Ascending aorta (tissue), 2 donors: Measurements from ENCODE around the gene MLN. TPM values are rescaled to one million over a fixed set of nuclear protein-coding genes. Genes with fewer than 3 reads are reported as not detected.
A peak's percentile ranks its signal among the peaks of the same experiment; 100 is the strongest.

Experiments
- DNase-seq, 2 donors: peaks; one replicate each; pipeline ENCODE4 v3.0.0-alpha.2; 2019; ENCODE audit warnings: low spot score in 2 of 2
- H3K27ac ChIP-seq, 2 donors: fragments of 200-600 bp; sonication (generic); one replicate each; pipeline ENCODE4 v1.5.1; 2016 to 2017; ENCODE audit warnings: mild to moderate bottlenecking in 1 of 2
- H3K27me3 ChIP-seq: fragments of 200-600 bp; sonication (generic); one replicate; pipeline ENCODE4 v1.5.1; 2017
- H3K36me3 ChIP-seq, 2 donors: fragments of 200-600 bp; sonication (generic); one replicate each; pipeline ENCODE4 v1.5.1; 2016
- H3K4me1 ChIP-seq, 2 donors: fragments of 200-600 bp; sonication (generic); one replicate each; pipeline ENCODE4 v1.5.1; 2016 to 2017; ENCODE audit warnings: mild to moderate bottlenecking in 1 of 2
- H3K4me3 ChIP-seq, 2 donors: fragments of 200-600 bp; sonication (generic); one replicate each; pipeline ENCODE4 v1.5.1; 2016 to 2017; ENCODE audit warnings: mild to moderate bottlenecking in 1 of 2
- H3K9me3 ChIP-seq, 2 donors: fragments of 200-600 bp; sonication (generic); one replicate each; pipeline ENCODE4 v1.5.1; 2016
- intact Hi-C: fragments of 100-400 bp; cut with DNase I; formaldehyde crosslinking; loops from one replicate; pipeline ENCODE4 v1.15.1; 2023
- total RNA-seq: library from RNA; depleted of rRNA; stranded (reverse); fragments of >200 nt; gene quantifications from one replicate; pipeline ENCODE4 v1.1.0, GENCODE V29; 2016
- TF ChIP-seq, protein P1 (sequence below), 3 experiments: fragments of 200-600 bp in 2 of 3; fragments of 450-650 bp in 1 of 3; sonication (generic) in 2 of 3; IDR thresholded peaks; one replicate each; pipeline ENCODE4 v1.5.1; 2016 to 2019; ENCODE audit warnings: antibody characterized with exemption in 3 of 3, mild to moderate bottlenecking in 1 of 3, moderate library complexity in 1 of 3

Gene MLN
- total RNA-seq, 1 donor from 2014 or later, result not detected

DNA sequence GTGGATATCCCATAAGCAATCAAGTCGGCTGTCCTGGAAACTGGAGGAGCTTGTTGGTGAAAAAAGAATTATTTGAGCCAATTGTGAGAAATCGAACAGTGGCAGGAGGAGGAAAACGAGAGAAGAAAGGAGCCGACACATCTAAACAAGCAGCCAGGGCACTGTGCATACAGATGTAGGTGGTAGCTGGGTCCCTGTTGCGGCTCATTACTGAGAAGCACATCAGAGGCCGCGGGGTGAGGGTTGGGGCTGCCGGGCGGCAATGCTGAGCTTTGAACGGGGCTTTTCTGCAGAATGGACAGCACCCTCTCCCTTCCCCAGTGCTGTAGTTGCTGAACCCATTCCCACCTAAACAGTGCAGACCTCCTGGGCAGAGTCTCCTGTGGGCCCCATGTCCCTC lies 10.8 kb downstream of the MLN start:
- TF ChIP-seq, protein P1, sequence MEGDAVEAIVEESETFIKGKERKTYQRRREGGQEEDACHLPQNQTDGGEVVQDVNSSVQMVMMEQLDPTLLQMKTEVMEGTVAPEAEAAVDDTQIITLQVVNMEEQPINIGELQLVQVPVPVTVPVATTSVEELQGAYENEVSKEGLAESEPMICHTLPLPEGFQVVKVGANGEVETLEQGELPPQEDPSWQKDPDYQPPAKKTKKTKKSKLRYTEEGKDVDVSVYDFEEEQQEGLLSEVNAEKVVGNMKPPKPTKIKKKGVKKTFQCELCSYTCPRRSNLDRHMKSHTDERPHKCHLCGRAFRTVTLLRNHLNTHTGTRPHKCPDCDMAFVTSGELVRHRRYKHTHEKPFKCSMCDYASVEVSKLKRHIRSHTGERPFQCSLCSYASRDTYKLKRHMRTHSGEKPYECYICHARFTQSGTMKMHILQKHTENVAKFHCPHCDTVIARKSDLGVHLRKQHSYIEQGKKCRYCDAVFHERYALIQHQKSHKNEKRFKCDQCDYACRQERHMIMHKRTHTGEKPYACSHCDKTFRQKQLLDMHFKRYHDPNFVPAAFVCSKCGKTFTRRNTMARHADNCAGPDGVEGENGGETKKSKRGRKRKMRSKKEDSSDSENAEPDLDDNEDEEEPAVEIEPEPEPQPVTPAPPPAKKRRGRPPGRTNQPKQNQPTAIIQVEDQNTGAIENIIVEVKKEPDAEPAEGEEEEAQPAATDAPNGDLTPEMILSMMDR (IDR thresholded peaks at IDR 0.05), result no peak

GRCh38 chr6:33791620-33792019 lies 12.2 kb downstream of the MLN start:
- intact Hi-C loops, result no loop called here
- no peak overlapping the region for H3K27ac ChIP-seq
- DNase-seq, result no peak
- TF ChIP-seq, protein P1 (IDR thresholded peaks at IDR 0.05), result no peak
- no peaks in the 10 kb centered on the region for H3K36me3 ChIP-seq
- no peak overlapping the region for H3K4me3 ChIP-seq
- no peaks in the 10 kb centered on the region for H3K9me3 ChIP-seq
- peaks cover 11 to 13% of the 10 kb centered on the region in 2 donors for H3K4me1 ChIP-seq
- H3K27me3 ChIP-seq, result no peaks in the 10 kb centered on the region

More for the DNA sequence above, 10.8 kb downstream of the MLN start:
- Histone ChIP-seq H3K27me3 (no peaks in the 10 kb centered on the region), H3K27ac (no peak overlapping the region), H3K4me3 (no peak overlapping the region), H3K36me3 (no peaks in the 10 kb centered on the region), H3K9me3 (no peaks in the 10 kb centered on the region), H3K4me1 (no peaks in the 10 kb centered on the region)
- no peak for DNase-seq
- intact Hi-C loops, result no loop called here

- no peak overlapping the region for H3K27ac ChIP-seq
- H3K27me3 ChIP-seq, result no peaks in the 10 kb centered on the region
- no peak overlapping the region for H3K4me3 ChIP-seq
- peaks cover 13 to 20% of the 10 kb centered on the region in 2 donors for H3K4me1 ChIP-seq
- no peaks in the 10 kb centered on the region for H3K9me3 ChIP-seq
- intact Hi-C loops, result no loop called here
- TF ChIP-seq, protein P1 (IDR thresholded peaks at IDR 0.05), result no peak
- H3K36me3 ChIP-seq, result peaks cover 0 to 4% of the 10 kb centered on the region in 2 donors
- DNase-seq, result no peak
These were observed 12.9 kb downstream of the MLN start for GRCh38 chr6:33790910-33791309.

DNA sequence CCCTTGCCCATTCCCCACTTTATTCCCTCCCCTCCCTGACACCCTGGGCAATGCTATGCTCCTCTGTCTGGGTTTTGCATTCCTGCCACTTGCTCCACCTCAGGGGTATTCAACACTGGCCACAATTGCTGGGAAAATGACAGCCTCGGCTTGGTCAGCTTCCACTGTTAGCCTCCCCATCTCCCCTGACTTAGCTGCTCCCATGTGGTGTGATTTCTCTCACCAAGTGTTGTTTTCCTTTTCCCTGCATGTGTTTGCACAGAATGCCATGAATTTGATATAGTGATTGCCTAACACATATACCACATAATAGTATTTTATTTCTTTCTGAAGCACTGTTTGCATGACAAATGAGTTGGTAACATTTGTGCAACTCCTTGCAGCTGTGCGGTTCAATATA lies 13.4 kb downstream of the MLN start:
- Histone ChIP-seq H3K27me3 (no peaks in the 10 kb centered on the region), H3K9me3 (no peaks in the 10 kb centered on the region), H3K4me3 (no peak overlapping the region), H3K36me3 (peaks cover 1 to 4% of the 10 kb centered on the region in 2 donors), H3K27ac (no peak overlapping the region), H3K4me1 (peaks cover 13 to 26% of the 10 kb centered on the region in 2 donors)
- DNase-seq, result no peak
- TF ChIP-seq, protein P1 (IDR thresholded peaks at IDR 0.05), result no peak
- intact Hi-C loops, result no loop called here

GRCh38 chr6:33789550-33789895 lies 14.3 kb downstream of the MLN start:
- intact Hi-C loops, result loop anchor here (1.0 to 2.0 kb wide), 2 partner anchors 78 to 205 kb away; partner anchors contain the start of gene UQCC2
- DNase-seq, result no peak
- peaks cover 13 to 29% of the 10 kb centered on the region in 2 donors for H3K4me1 ChIP-seq

More at GRCh38 chr6:33789550-33789895, 14.3 kb downstream of the MLN start:
- Histone ChIP-seq H3K4me3 (peak overlapping the region; percentile 95), H3K36me3 (peaks cover 7 to 8% of the 10 kb centered on the region in 2 donors), H3K9me3 (no peaks in the 10 kb centered on the region), H3K27ac (peak overlapping the region; percentile 97 to 98), H3K27me3 (no peaks in the 10 kb centered on the region)
- TF ChIP-seq, protein P1 (IDR thresholded peaks at IDR 0.05), result no peak
